Measurements from ENCODE around the gene ASH1L. TPM values are rescaled to one million over a fixed set of nuclear protein-coding genes. Genes with fewer than 3 reads are reported as not detected.
"Not testable (repeated sequence)": the region's sequence is repeated elsewhere in the genome, so short reads cannot be mapped to it uniquely, and the experiment has no call there.

The ASH1L gene
- total RNA-seq, 2 experiments from 2014 or later, result 57.8 to 62.3 TPM

- H3K27ac Mint-ChIP-seq, H3K9me3 Mint-ChIP-seq, H3K4me3 Mint-ChIP-seq: not testable (repeated sequence)
These were observed 271.6 kb downstream of the ASH1L start for GRCh38 chr1:155291006-155291405.

DNA sequence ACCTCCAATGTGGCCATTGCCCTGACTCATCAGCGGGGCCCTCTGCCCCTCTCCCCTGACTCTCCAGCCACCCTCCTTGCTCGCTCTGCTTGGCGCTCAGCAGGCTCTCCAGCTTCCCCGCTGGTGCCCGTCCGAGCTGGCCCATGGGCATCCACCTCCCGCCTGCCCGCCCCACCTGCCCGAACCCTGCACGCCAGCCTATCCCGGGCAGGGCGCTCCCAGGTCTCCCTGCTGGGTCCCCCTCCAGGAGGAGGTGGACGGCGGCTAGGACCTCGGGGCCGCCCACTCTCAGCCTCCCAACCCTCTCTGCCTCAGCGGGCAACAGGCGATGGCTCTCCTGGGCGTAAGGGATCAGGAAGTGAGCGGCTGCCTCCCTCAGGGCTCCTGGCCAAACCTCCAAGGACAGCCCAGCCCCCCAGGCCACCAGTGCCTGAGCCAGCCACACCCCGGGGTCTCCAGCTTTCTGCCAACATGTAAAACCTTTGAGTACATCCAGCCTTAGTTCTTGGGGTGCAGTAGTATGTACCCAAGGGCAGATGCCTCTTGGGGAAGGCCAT, 274.5 kb downstream of the ASH1L start:
- Mint-ChIP-seq H3K9me3 (no peaks in the 10 kb centered on the region), H3K4me3 (no peak overlapping the region), H3K4me1 (no peaks in the 10 kb centered on the region), H3K27ac (no peak overlapping the region), H3K36me3 (no peaks in the 10 kb centered on the region), H3K27me3 (peaks cover 15% of the 10 kb centered on the region)
- DNase-seq (no peak), ATAC-seq (ENCODE audit: low read depth) (no peak)
- POLR2A ChIA-PET, result no interaction called here

More at GRCh38 chr1:155291006-155291405, 271.6 kb downstream of the ASH1L start:
- H3K27me3 Mint-ChIP-seq, result peaks cover 40% of the 10 kb centered on the region
- H3K36me3 Mint-ChIP-seq; ATAC-seq (ENCODE audit: low read depth); DNase-seq; POLR2A ChIA-PET; H3K4me1 Mint-ChIP-seq: not testable (repeated sequence)

- Mint-ChIP-seq H3K36me3 (no peaks in the 10 kb centered on the region), H3K27me3 (peaks cover 4% of the 10 kb centered on the region), H3K4me1 (no peaks in the 10 kb centered on the region), H3K4me3 (no peak overlapping the region), H3K9me3 (no peaks in the 10 kb centered on the region), H3K27ac (no peak overlapping the region)
- DNase-seq, result no peak
- POLR2A ChIA-PET, result no interaction called here
- ATAC-seq (ENCODE audit: low read depth), result no peak
These were observed 276.1 kb downstream of the ASH1L start for GRCh38 chr1:155286544-155286943.

- no peaks in the 10 kb centered on the region for H3K36me3 Mint-ChIP-seq
- POLR2A ChIA-PET, result no interaction called here
- H3K9me3 Mint-ChIP-seq, result no peaks in the 10 kb centered on the region
- no peak overlapping the region for H3K4me3 Mint-ChIP-seq
- no peak overlapping the region for H3K27ac Mint-ChIP-seq
- H3K27me3 Mint-ChIP-seq, result peaks cover 4% of the 10 kb centered on the region
- DNase-seq, result no peak
- no peaks in the 10 kb centered on the region for H3K4me1 Mint-ChIP-seq
- no peak for ATAC-seq (ENCODE audit: low read depth)
These were observed 277.0 kb downstream of the ASH1L start for GRCh38 chr1:155285631-155286044.

Small RNAs within 50 kb of the gene (microRNA-seq; reads per million reads assigned to microRNA genes)
- not detected for gene MIR555

Other genes with a start within 250 kb of the ASH1L start
- gene RUSC1, start 241.9 kb downstream of the ASH1L start, total RNA-seq, result 10 to 100 TPM; 23.2 to 28.5 TPM
- 10 to 100 TPM; 69.0 to 74.5 TPM for gene MSTO1, start 47.4 kb upstream of the ASH1L start, total RNA-seq
- gene YY1AP1, start 126.0 kb upstream of the ASH1L start, total RNA-seq, result 10 to 100 TPM; 82.1 to 93.4 TPM
- 100 to 1,000 TPM; 119 to 128 TPM for gene DAP3, start 126.3 kb upstream of the ASH1L start, total RNA-seq